ENCODE data around the gene PPARG.

DNA sequence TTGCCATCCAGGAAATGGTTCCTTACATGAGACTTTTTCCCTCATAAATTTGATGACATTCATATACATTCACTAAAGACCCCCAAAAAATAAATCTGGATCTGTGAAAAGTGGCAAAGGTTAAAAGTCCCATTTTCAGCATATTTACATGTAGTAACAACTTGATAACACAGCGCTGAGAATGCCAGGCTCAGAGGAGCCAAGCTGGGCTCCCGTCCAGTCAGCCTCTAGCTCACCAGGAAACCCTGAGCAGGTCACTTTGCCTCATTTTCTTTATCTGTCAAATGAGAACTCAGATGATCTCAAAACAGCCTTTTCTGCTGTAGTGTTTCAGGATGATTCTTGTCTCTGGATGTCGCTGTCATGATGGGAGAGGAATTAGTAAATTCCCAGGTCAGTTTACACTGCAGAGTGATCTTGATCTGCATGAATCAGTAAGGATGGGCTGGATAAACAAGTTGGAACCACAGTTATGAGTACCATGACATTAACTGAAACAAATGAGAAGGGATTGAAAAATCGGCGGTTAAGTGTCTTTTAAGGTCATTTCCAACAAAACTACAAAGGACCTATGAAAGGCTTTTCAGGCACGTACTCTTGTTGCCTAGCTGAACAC, 82.8 kb downstream of the PPARG start:
- TF ChIP-seq, protein P1, sequence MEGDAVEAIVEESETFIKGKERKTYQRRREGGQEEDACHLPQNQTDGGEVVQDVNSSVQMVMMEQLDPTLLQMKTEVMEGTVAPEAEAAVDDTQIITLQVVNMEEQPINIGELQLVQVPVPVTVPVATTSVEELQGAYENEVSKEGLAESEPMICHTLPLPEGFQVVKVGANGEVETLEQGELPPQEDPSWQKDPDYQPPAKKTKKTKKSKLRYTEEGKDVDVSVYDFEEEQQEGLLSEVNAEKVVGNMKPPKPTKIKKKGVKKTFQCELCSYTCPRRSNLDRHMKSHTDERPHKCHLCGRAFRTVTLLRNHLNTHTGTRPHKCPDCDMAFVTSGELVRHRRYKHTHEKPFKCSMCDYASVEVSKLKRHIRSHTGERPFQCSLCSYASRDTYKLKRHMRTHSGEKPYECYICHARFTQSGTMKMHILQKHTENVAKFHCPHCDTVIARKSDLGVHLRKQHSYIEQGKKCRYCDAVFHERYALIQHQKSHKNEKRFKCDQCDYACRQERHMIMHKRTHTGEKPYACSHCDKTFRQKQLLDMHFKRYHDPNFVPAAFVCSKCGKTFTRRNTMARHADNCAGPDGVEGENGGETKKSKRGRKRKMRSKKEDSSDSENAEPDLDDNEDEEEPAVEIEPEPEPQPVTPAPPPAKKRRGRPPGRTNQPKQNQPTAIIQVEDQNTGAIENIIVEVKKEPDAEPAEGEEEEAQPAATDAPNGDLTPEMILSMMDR (IDR thresholded peaks at IDR 0.05), result no peak
- TF ChIP-seq POLR2A (IDR thresholded peaks at IDR 0.05), result no peak
- TF ChIP-seq POLR2AphosphoS5 (IDR thresholded peaks at IDR 0.05), result no peak
- no peak for TF ChIP-seq EP300 (IDR thresholded peaks at IDR 0.05)

Data from upper lobe of left lung (tissue), 4 donors.